Peyer's patch (tissue), 4 donors: ENCODE measurements around the gene DPF3.

Experiments
- POLR2A ChIP-seq, 2 donors: fragments of 450-650 bp; IDR thresholded peaks; one replicate each; pipeline ENCODE4 v1.5.1; 2017; ENCODE audit warnings: antibody characterized with exemption in 2 of 2, mild to moderate bottlenecking in 2 of 2, moderate library complexity in 2 of 2
- TF ChIP-seq, protein P1 (sequence below), 6 experiments: fragments of 450-650 bp in 4 of 6; fragments of 200-600 bp in 2 of 6; sonication (generic) in 1 of 6; IDR thresholded peaks; one replicate each; pipeline ENCODE4 v1.5.1; 2017 to 2019; ENCODE audit warnings: antibody characterized with exemption in 6 of 6, mild to moderate bottlenecking in 3 of 6, moderate library complexity in 1 of 6

DNA sequence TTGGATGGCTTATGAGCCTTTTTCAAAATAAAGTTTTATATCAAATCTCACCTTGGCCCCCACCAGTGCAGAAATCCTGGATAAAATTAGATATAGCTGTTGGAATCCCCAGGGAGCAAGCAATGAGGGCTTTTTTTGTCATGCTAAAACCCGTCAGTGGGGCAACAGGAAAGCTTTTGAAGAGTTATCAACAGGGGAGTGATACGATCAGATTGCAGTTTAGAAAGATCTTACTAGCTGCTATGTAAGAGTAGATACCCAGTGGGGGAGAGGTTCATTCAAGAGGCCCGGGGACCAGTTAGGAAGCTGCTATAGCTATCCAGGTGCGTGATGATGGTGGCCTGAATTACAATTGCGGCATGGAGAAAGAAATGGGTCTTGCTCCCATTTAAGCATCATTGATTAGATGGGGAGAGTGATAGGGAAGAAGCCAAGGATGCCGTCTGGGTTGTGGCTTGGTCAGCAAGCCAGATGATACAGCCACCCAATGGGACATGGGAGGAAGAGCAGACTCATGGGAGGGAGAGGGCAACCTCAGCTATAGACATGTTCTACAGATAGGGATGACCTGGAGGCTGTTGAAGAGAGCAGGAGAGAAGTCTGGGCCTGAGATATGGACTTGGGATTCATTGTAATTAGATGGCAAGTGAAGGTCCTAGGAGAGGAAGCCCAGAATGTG is 272.4 kb downstream of the DPF3 start:
- TF ChIP-seq, protein P1, sequence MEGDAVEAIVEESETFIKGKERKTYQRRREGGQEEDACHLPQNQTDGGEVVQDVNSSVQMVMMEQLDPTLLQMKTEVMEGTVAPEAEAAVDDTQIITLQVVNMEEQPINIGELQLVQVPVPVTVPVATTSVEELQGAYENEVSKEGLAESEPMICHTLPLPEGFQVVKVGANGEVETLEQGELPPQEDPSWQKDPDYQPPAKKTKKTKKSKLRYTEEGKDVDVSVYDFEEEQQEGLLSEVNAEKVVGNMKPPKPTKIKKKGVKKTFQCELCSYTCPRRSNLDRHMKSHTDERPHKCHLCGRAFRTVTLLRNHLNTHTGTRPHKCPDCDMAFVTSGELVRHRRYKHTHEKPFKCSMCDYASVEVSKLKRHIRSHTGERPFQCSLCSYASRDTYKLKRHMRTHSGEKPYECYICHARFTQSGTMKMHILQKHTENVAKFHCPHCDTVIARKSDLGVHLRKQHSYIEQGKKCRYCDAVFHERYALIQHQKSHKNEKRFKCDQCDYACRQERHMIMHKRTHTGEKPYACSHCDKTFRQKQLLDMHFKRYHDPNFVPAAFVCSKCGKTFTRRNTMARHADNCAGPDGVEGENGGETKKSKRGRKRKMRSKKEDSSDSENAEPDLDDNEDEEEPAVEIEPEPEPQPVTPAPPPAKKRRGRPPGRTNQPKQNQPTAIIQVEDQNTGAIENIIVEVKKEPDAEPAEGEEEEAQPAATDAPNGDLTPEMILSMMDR (IDR thresholded peaks at IDR 0.05) = no peak
- no peak for TF ChIP-seq POLR2A (IDR thresholded peaks at IDR 0.05)
